SK-N-SH (cell line): ENCODE results near the gene APC. TPM values are rescaled to one million over a fixed set of nuclear protein-coding genes. Genes with fewer than 3 reads are reported as not detected.

Source experiments
- CTCF ChIA-PET: fragments of 300-600, 350-600 bp; formaldehyde crosslinking; extraction: SDS; loops from one replicate; lab custom pipeline; 2021; lab: Yijun Ruan, JAX
- POLR2A ChIA-PET: fragments of 350-600 bp; sonication (Branson Sonifier 250); formaldehyde crosslinking; extraction: SDS; loops from one replicate; lab custom pipeline; 2020; ENCODE audit warnings: antibody characterized with exemption, inconsistent platforms; lab: Yijun Ruan, JAX
- DNase-seq: peaks from one replicate; pipeline ENCODE4 v3.0.0; 2012
- H2AFZ ChIP-seq: fragments of 200-600 bp; sonication (generic); 2 replicates; pipeline ENCODE4 v1.8.1; 2016; ENCODE audit warnings: antibody characterized with exemption, mild to moderate bottlenecking, low read depth
- H3F3A ChIP-seq: fragments of 200-600 bp; sonication (generic); replicated peaks from 2 replicates; pipeline ENCODE3; 2016; ENCODE audit warnings: antibody characterized with exemption, mild to moderate bottlenecking; ENCODE audit not compliant: insufficient read depth
- H3K27ac ChIP-seq, 2 experiments: fragments of 200-500 bp in 1 of 2; fragments of 200-600 bp in 1 of 2; sonication (Bioruptor generic) in 1 of 2; sonication (generic), shearing (Covaris generic) in 1 of 2; 2 replicates each; pipeline versions ENCODE4 v1.5.1 to v1.6.1; 2014 to 2016; ENCODE audit warnings: low read depth in 2 of 2, inconsistent platforms in 1 of 2, low read length in 1 of 2, mild to moderate bottlenecking in 1 of 2, mixed read lengths in 1 of 2
- H3K27me3 ChIP-seq: fragments of 200-600 bp; sonication (generic), shearing (Covaris generic); 2 replicates; pipeline ENCODE4 v1.6.1; 2016; ENCODE audit warnings: mixed run types; ENCODE audit not compliant: insufficient read depth
- H3K36me3 ChIP-seq, 2 experiments: fragments of 200-500 bp in 1 of 2; fragments of 200-600 bp in 1 of 2; sonication (Bioruptor generic) in 1 of 2; sonication (generic) in 1 of 2; replicated peaks in 1 of 2; 2 replicates each; pipeline versions ENCODE3 to v1.5.1; 2014 to 2016; ENCODE audit warnings: low read length in 1 of 2, mild to moderate bottlenecking in 1 of 2; ENCODE audit not compliant: insufficient read depth in 2 of 2, control insufficient read depth in 1 of 2
- H3K4me1 ChIP-seq, 2 experiments: fragments of 200-500 bp in 1 of 2; fragments of 200-600 bp in 1 of 2; sonication (Bioruptor generic) in 1 of 2; sonication (generic), shearing (Covaris generic) in 1 of 2; 2 replicates each; pipeline versions ENCODE4 v1.5.1 to v1.6.1; 2014 to 2016; ENCODE audit warnings: low read depth in 1 of 2, low read length in 1 of 2, mixed run types in 1 of 2; ENCODE audit not compliant: insufficient read depth in 2 of 2, control insufficient read depth in 1 of 2
- H3K4me2 ChIP-seq: fragments of 200-600 bp; sonication (generic), shearing (Covaris generic); 2 replicates; pipeline ENCODE4 v1.6.1; 2017; ENCODE audit warnings: mixed run types
- H3K4me3 ChIP-seq, 2 experiments: fragments of 200-500 bp in 1 of 2; fragments of 200-600 bp in 1 of 2; sonication (Bioruptor generic) in 1 of 2; sonication (generic), shearing (Covaris generic) in 1 of 2; 2 replicates each; pipeline versions ENCODE4 v1.5.1 to v1.8.1; 2014 to 2016; ENCODE audit warnings: low read depth in 2 of 2, inconsistent platforms in 1 of 2, low read length in 1 of 2, mild to moderate bottlenecking in 1 of 2, mixed read lengths in 1 of 2, moderate library complexity in 1 of 2
- H3K79me2 ChIP-seq: fragments of 200-600 bp; sonication (generic); 2 replicates; pipeline ENCODE4 v1.8.1; 2017; ENCODE audit warnings: mild to moderate bottlenecking; ENCODE audit not compliant: insufficient read depth
- H3K9ac ChIP-seq: fragments of 200-600 bp; sonication (generic); 2 replicates; pipeline ENCODE4 v1.6.1; 2017; ENCODE audit warnings: mixed run types
- H3K9me2 ChIP-seq: fragments of 200-600 bp; sonication (generic); 2 replicates; pipeline ENCODE4 v1.6.1; 2017; ENCODE audit warnings: mixed run types
- H3K9me3 ChIP-seq: fragments of 200-600 bp; sonication (generic); 2 replicates; pipeline ENCODE4 v1.6.1; 2017; ENCODE audit warnings: mixed run types, mild to moderate bottlenecking, moderate library complexity
- H4K20me1 ChIP-seq: fragments of 200-600 bp; sonication (generic); 2 replicates; pipeline ENCODE4 v1.6.1; 2017; ENCODE audit warnings: mild to moderate bottlenecking, mixed run types; ENCODE audit not compliant: insufficient read depth
- CHD2 ChIP-seq: fragments of 150-350 bp; IDR thresholded peaks from 2 replicates; pipeline ENCODE4 v1.6.1; 2018; ENCODE audit warnings: low read length; ENCODE audit not compliant: partially characterized antibody
- CTCF ChIP-seq: fragments of 200-600 bp; sonication (generic); IDR thresholded peaks from 2 replicates; pipeline ENCODE4 v1.6.1; 2017; ENCODE audit warnings: antibody characterized with exemption, mild to moderate bottlenecking, moderate library complexity
- FOXJ3 ChIP-seq: sonication (generic); formaldehyde crosslinking; IDR thresholded peaks from 2 replicates; pipeline ENCODE4 v1.5.1; 2020; ENCODE audit warnings: mild to moderate bottlenecking, missing genetic modification reagents
- FOXM1 ChIP-seq: IDR thresholded peaks from 2 replicates; pipeline ENCODE4 v1.4.0; 2012; ENCODE audit warnings: low read depth, mild to moderate bottlenecking
- GABPA ChIP-seq: IDR thresholded peaks from 2 replicates; pipeline ENCODE4 v1.4.0; 2012; ENCODE audit warnings: low read depth, mild to moderate bottlenecking
- IRF3 ChIP-seq: fragments of 150-350 bp; IDR thresholded peaks from 2 replicates; pipeline ENCODE4 v1.6.1; 2016; ENCODE audit warnings: mild to moderate bottlenecking, low read depth, low read length
- MXI1 ChIP-seq: IDR thresholded peaks from 2 replicates; pipeline ENCODE4 v1.6.1; 2012; ENCODE audit warnings: mild to moderate bottlenecking, low read depth, low read length, improper control_type of control experiment
- NFIC ChIP-seq: IDR thresholded peaks from 2 replicates; pipeline ENCODE4 v1.4.0; 2012; ENCODE audit warnings: borderline replicate concordance
- NRF1 ChIP-seq: IDR thresholded peaks from 2 replicates; pipeline ENCODE4 v1.6.1; 2012; ENCODE audit warnings: low read depth, mild to moderate bottlenecking, low read length
- RCOR1 ChIP-seq: fragments of 150-350 bp; IDR thresholded peaks from 2 replicates; pipeline ENCODE4 v1.6.1; 2017; ENCODE audit warnings: antibody characterized with exemption, low read length
- REST ChIP-seq: IDR thresholded peaks from 2 replicates; pipeline ENCODE4 v1.6.1; 2012; ENCODE audit warnings: mild to moderate bottlenecking, low read depth, low read length, moderate library complexity
- RFX5 ChIP-seq: IDR thresholded peaks from 2 replicates; pipeline ENCODE4 v1.6.1; 2012; ENCODE audit warnings: mild to moderate bottlenecking, improper control_type of control experiment, low read length
- SMC3 ChIP-seq: IDR thresholded peaks from 2 replicates; pipeline ENCODE4 v1.6.1; 2012; ENCODE audit warnings: low read depth, low read length, improper control_type of control experiment
- USF2 ChIP-seq: fragments of 150-350 bp; IDR thresholded peaks from 2 replicates; pipeline ENCODE4 v1.6.1; 2017; ENCODE audit warnings: antibody characterized with exemption, low read length, low read depth, borderline replicate concordance
- WGBS: methylation state at CpG from one replicate; pipeline ENCODE4 v1.1.6; 2017; ENCODE audit warnings: low lambda C conversion rate; 5-methylcytosine and 5-hydroxymethylcytosine counted together
- polyA plus RNA-seq, 3 experiments: library from polyadenylated mRNA; depleted of rRNA; stranded (reverse); fragments of >200 nt; gene quantifications; 2 replicates each; pipeline ENCODE4 v1.2.3, GENCODE V29; 2012
- TF ChIP-seq, protein P1 (sequence below): IDR thresholded peaks from 2 replicates; pipeline ENCODE4; 2012
- TF ChIP-seq, protein P2 (sequence below): IDR thresholded peaks from 2 replicates; pipeline ENCODE4 v1.4.0; 2012; ENCODE audit warnings: low read depth, borderline replicate concordance
- TF ChIP-seq, protein P3 (sequence below): IDR thresholded peaks from 2 replicates; pipeline ENCODE4 v1.4.0; 2012; ENCODE audit warnings: low read depth, borderline replicate concordance

APC gene
- polyA plus RNA-seq, 1 of the 3 experiments (the other 2 are of a cell fraction), result 5.1 TPM

DNA sequence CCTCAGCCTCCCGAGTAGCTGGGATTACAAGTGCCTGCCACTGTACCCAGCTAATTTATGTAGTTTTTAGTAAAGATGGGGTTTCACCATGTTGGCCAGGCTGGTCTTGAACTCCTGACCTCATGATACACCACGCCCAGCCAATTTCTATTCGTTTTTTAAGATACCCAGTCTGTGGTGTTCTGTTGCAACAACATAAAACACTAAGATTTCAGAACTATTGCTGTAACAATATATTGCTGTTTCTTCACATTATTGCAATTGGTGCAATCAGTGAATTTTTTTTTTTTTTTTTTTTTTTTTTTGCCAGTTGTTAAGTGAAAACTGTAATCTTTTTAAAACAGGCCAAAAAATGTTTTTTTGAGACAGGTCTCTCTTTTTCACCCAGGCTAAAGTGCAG is 133.3 kb downstream of the APC start (continued):
- no peak for TF ChIP-seq REST
- TF ChIP-seq, all 33 proteins: peak for 0

GRCh38 chr5:112876362-112876761 is 138.7 kb downstream of the APC start:
- Histone ChIP-seq H3K9me3 (no peaks in the 10 kb centered on the region), H3K9me2 (no peaks in the 10 kb centered on the region), H3K27ac (no peak overlapping the region; a peak in 1 of 4 replicates), H2AFZ (no peak overlapping the region), H3K79me2 (peaks cover 34% of the 10 kb centered on the region), H4K20me1 (peaks cover 6% of the 10 kb centered on the region), H3K9ac (no peak overlapping the region), H3K4me3 (no peak overlapping the region), H3K4me1 (no peaks in the 10 kb centered on the region; a peak in 1 of 4 replicates), H3F3A (peaks cover 19% of the 10 kb centered on the region), H3K27me3 (no peaks in the 10 kb centered on the region), H3K4me2 (no peak overlapping the region), H3K36me3 (peaks cover 37 to 57% of the 10 kb centered on the region in 2 experiments)
- CTCF ChIA-PET, result no interaction called here
- no peak for DNase-seq
- POLR2A ChIA-PET, result no interaction called here
- TF ChIP-seq FOXJ3 (CRISPR knock-in tag), result no peak
- TF ChIP-seq SMC3, result no peak
- TF ChIP-seq, protein P1, sequence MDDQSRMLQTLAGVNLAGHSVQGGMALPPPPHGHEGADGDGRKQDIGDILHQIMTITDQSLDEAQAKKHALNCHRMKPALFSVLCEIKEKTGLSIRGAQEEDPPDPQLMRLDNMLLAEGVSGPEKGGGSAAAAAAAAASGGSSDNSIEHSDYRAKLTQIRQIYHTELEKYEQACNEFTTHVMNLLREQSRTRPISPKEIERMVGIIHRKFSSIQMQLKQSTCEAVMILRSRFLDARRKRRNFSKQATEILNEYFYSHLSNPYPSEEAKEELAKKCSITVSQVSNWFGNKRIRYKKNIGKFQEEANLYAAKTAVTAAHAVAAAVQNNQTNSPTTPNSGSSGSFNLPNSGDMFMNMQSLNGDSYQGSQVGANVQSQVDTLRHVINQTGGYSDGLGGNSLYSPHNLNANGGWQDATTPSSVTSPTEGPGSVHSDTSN, result no peak
- no peak for TF ChIP-seq MXI1
- no peak for TF ChIP-seq RCOR1
- no peak for TF ChIP-seq CHD2
- no peak for TF ChIP-seq CTCF
- TF ChIP-seq IRF3, result no peak
- TF ChIP-seq NRF1, result no peak
- no peak for TF ChIP-seq FOXM1
- no peak for TF ChIP-seq NFIC
- no peak for TF ChIP-seq RFX5
- TF ChIP-seq, protein P2, sequence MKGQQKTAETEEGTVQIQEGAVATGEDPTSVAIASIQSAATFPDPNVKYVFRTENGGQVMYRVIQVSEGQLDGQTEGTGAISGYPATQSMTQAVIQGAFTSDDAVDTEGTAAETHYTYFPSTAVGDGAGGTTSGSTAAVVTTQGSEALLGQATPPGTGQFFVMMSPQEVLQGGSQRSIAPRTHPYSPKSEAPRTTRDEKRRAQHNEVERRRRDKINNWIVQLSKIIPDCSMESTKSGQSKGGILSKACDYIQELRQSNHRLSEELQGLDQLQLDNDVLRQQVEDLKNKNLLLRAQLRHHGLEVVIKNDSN, result no peak
- TF ChIP-seq GABPA, result no peak
- TF ChIP-seq, protein P3, sequence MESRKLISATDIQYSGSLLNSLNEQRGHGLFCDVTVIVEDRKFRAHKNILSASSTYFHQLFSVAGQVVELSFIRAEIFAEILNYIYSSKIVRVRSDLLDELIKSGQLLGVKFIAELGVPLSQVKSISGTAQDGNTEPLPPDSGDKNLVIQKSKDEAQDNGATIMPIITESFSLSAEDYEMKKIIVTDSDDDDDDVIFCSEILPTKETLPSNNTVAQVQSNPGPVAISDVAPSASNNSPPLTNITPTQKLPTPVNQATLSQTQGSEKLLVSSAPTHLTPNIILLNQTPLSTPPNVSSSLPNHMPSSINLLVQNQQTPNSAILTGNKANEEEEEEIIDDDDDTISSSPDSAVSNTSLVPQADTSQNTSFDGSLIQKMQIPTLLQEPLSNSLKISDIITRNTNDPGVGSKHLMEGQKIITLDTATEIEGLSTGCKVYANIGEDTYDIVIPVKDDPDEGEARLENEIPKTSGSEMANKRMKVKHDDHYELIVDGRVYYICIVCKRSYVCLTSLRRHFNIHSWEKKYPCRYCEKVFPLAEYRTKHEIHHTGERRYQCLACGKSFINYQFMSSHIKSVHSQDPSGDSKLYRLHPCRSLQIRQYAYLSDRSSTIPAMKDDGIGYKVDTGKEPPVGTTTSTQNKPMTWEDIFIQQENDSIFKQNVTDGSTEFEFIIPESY, result no peak
- TF ChIP-seq USF2, result no peak
- WGBS, result 89% methylated on average over 2 of the region's 2 CpGs
